ENCODE measurements around the gene MICAL1. TPM values are rescaled to one million over a fixed set of nuclear protein-coding genes. Genes with fewer than 3 reads are reported as not detected.

MICAL1 gene
- total and polyA plus RNA-seq, 10 of the 15 experiments (the other 5 are each of a cell fraction or from before 2014, with no cell fraction given), result 0.32 to 71.6 (median 45.3) TPM

DNA sequence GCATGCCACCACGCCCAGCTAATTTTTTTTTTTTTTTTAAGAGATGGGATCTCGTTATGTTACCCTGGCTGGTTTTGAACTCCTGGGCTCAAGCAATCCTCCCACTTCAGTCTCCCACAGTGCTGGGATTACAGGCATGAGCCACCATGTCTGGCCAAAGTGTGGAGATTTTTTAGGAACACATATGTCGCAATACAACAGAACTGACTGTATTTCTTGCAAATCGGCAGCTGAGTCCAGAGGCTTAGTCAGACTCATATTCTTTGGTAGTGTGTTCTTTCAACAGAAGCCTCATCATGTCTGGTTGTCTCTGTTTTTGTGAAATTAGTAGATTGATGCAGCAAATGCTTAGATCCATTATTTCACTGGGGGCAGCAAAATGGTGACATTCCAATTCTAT, 49.4 kb downstream of the MICAL1 start:
- CTCF ChIA-PET, result no interaction called here
- TF ChIP-seq WRNIP1 (IDR thresholded peaks at IDR 0.05; ENCODE audit: borderline replicate concordance, low read depth, low read length) (no peak), RUNX3 (IDR thresholded peaks at IDR 0.05; ENCODE audit: low read length) (no peak), SREBF1 (IDR thresholded peaks at IDR 0.05; ENCODE audit: low read length) (no peak), SMC3 (IDR thresholded peaks at IDR 0.05; ENCODE audit: borderline replicate concordance, low read length) (no peak), ZNF384 (IDR thresholded peaks at IDR 0.05; ENCODE audit: borderline replicate concordance, low read depth, low read length) (no peak), NFYB (IDR thresholded peaks at IDR 0.05; ENCODE audit: insufficient read depth, low read depth, low read length) (no peak), CREM (IDR thresholded peaks at IDR 0.05; ENCODE audit: low read depth) (no peak), CHD2 (IDR thresholded peaks at IDR 0.05; ENCODE audit: borderline replicate concordance, low read depth, low read length) (no peak), PAX5 (IDR thresholded peaks at IDR 0.05; ENCODE audit: borderline replicate concordance, low read depth, low read length) (no peak), POLR2AphosphoS2 (IDR thresholded peaks at IDR 0.05; ENCODE audit: low read depth, low read length) (no peak), ESRRA (IDR thresholded peaks at IDR 0.05; ENCODE audit: low read length) (no peak), EGR1 (IDR thresholded peaks at IDR 0.05; ENCODE audit: borderline replicate concordance in 1 of 2, low read depth in 2 of 2, low read length in 2 of 2) (no peak)
- TF ChIP-seq, protein P1, sequence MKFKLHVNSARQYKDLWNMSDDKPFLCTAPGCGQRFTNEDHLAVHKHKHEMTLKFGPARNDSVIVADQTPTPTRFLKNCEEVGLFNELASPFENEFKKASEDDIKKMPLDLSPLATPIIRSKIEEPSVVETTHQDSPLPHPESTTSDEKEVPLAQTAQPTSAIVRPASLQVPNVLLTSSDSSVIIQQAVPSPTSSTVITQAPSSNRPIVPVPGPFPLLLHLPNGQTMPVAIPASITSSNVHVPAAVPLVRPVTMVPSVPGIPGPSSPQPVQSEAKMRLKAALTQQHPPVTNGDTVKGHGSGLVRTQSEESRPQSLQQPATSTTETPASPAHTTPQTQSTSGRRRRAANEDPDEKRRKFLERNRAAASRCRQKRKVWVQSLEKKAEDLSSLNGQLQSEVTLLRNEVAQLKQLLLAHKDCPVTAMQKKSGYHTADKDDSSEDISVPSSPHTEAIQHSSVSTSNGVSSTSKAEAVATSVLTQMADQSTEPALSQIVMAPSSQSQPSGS (IDR thresholded peaks at IDR 0.05; ENCODE audit: low read length), result no peak
- TF ChIP-seq, protein P2, sequence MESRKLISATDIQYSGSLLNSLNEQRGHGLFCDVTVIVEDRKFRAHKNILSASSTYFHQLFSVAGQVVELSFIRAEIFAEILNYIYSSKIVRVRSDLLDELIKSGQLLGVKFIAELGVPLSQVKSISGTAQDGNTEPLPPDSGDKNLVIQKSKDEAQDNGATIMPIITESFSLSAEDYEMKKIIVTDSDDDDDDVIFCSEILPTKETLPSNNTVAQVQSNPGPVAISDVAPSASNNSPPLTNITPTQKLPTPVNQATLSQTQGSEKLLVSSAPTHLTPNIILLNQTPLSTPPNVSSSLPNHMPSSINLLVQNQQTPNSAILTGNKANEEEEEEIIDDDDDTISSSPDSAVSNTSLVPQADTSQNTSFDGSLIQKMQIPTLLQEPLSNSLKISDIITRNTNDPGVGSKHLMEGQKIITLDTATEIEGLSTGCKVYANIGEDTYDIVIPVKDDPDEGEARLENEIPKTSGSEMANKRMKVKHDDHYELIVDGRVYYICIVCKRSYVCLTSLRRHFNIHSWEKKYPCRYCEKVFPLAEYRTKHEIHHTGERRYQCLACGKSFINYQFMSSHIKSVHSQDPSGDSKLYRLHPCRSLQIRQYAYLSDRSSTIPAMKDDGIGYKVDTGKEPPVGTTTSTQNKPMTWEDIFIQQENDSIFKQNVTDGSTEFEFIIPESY (IDR thresholded peaks at IDR 0.05), result no peak
- TF ChIP-seq, protein P3, sequence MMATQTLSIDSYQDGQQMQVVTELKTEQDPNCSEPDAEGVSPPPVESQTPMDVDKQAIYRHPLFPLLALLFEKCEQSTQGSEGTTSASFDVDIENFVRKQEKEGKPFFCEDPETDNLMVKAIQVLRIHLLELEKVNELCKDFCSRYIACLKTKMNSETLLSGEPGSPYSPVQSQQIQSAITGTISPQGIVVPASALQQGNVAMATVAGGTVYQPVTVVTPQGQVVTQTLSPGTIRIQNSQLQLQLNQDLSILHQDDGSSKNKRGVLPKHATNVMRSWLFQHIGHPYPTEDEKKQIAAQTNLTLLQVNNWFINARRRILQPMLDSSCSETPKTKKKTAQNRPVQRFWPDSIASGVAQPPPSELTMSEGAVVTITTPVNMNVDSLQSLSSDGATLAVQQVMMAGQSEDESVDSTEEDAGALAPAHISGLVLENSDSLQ (IDR thresholded peaks at IDR 0.05), result no peak
- TF ChIP-seq, protein P4, sequence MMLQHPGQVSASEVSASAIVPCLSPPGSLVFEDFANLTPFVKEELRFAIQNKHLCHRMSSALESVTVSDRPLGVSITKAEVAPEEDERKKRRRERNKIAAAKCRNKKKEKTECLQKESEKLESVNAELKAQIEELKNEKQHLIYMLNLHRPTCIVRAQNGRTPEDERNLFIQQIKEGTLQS (IDR thresholded peaks at IDR 0.05; ENCODE audit: borderline replicate concordance, extremely low read depth, low read depth, low read length), result no peak
- TF ChIP-seq, protein P5, sequence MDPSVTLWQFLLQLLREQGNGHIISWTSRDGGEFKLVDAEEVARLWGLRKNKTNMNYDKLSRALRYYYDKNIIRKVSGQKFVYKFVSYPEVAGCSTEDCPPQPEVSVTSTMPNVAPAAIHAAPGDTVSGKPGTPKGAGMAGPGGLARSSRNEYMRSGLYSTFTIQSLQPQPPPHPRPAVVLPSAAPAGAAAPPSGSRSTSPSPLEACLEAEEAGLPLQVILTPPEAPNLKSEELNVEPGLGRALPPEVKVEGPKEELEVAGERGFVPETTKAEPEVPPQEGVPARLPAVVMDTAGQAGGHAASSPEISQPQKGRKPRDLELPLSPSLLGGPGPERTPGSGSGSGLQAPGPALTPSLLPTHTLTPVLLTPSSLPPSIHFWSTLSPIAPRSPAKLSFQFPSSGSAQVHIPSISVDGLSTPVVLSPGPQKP (IDR thresholded peaks at IDR 0.05; ENCODE audit: low read depth, low read length), result no peak

More for the DNA sequence above, 49.4 kb downstream of the MICAL1 start:
- no TSS peak for BruUV-seq (replicated peaks)
- Histone ChIP-seq H3K27ac (ENCODE audit: control insufficient read depth, insufficient read depth) (no peak overlapping the region), H3K36me3 (ENCODE audit: control insufficient read depth in 2 of 2, insufficient read depth in 2 of 2, low read length in 1 of 2) (no peaks in the 10 kb centered on the region), H3K27me3 (replicated peaks in 1 of 2; ENCODE audit: control insufficient read depth in 2 of 2, insufficient read depth in 2 of 2, low read length in 1 of 2) (no peaks in the 10 kb centered on the region; a peak in 1 of 4 replicates), H3K4me1 (ENCODE audit: control insufficient read depth, insufficient read depth, low read length) (no peaks in the 10 kb centered on the region), H3K4me2 (ENCODE audit: control insufficient read depth, insufficient read depth) (no peak overlapping the region), H3K79me2 (ENCODE audit: control insufficient read depth, insufficient read depth, low read length) (no peaks in the 10 kb centered on the region), H3K4me3 (no peak overlapping the region), H3K9me3 (replicated peaks; ENCODE audit: control insufficient read depth, insufficient read depth, low read length) (no peaks in the 10 kb centered on the region), H3K9ac (ENCODE audit: control insufficient read depth, insufficient read depth, low read length) (no peak overlapping the region), H4K20me1 (ENCODE audit: control insufficient read depth, insufficient read depth) (no peaks in the 10 kb centered on the region), H2AFZ (ENCODE audit: control insufficient read depth, low read depth, low read length) (no peak overlapping the region)
- ChIA-PET RAD21 (ENCODE audit: unreplicated experiment) (no interaction called here), POLR2A (interaction anchor here (0.6 kb wide), 1 partner anchor 1597 kb away, joined by 3 read pairs; no protein-coding TSS in a partner anchor), SMC1A (ENCODE audit: uncharacterized antibody, unreplicated experiment) (no interaction called here)
- FAIRE-seq, result no peak
- no peak for ATAC-seq
- WGBS (ENCODE audit: insufficient coverage, insufficient replicate concordance, low lambda C conversion rate, missing lambda C conversion rate), result 70% methylated on average over 4 of the region's 4 CpGs
- intact Hi-C loops (cut with micrococcal nuclease; ENCODE audit: unreplicated experiment), result no loop called here
- DNase-seq (ENCODE audit: low read depth, low spot score), result no peak
- in situ Hi-C loops (cut with MboI), result no loop called here

Measured in GM12878 (cell line).